ENCODE measurements around the gene PKM. TPM values are rescaled to one million over a fixed set of nuclear protein-coding genes. Genes with fewer than 3 reads are reported as not detected.

PKM gene
- total RNA-seq, 1 donor from 2014 or later, result 1,163 TPM

GRCh38 chr15:72231833-72232478 lies 966 bp upstream of the PKM start:
- Histone ChIP-seq H3K36me3 (no peaks in the 10 kb centered on the region), H3K27me3 (peaks cover 58% of the 10 kb centered on the region), H2AFZ (replicated peaks) (no peak overlapping the region), H3K79me2 (ENCODE audit: low read depth) (peaks cover 39% of the 10 kb centered on the region), H3K4me1 (peaks cover 32% of the 10 kb centered on the region), H3K27ac (no peak overlapping the region), H3K4me2 (peak overlapping the region; percentile 98), H3F3A (ENCODE audit: low read depth) (peaks cover 41% of the 10 kb centered on the region), H4K20me1 (ENCODE audit: low read depth) (peaks cover 41% of the 10 kb centered on the region), H3K4me3 (peak overlapping the region; percentile 95), H3K9me3 (ENCODE audit: low read depth) (no peaks in the 10 kb centered on the region), H3K9ac (no peak overlapping the region)
- Mint-ChIP-seq H3K36me3 (peaks cover 5% of the 10 kb centered on the region), H3K27ac (peak overlapping the region; percentile 91), H3K4me1 (peaks cover 39% of the 10 kb centered on the region), H3K4me3 (peak overlapping the region; percentile 96), H3K27me3 (ENCODE audit: insufficient read depth, low read depth) (peaks cover 5% of the 10 kb centered on the region), H3K9me3 (no peaks in the 10 kb centered on the region)
- DNase-seq (ENCODE audit: low spot score), result peak; percentile 41
- TF ChIP-seq CTCF (IDR thresholded peaks at IDR 0.05) (no peak), EZH2phosphoT487 (IDR thresholded peaks at IDR 0.05) (no peak), EZH2 (IDR thresholded peaks at IDR 0.05) (no peak)

GRCh38 chr15:72230197-72231065 lies 559 bp downstream of the PKM start:
- Histone ChIP-seq H3K27ac (peak overlapping the region; percentile 71), H3K27me3 (peaks cover 43% of the 10 kb centered on the region), H4K20me1 (ENCODE audit: low read depth) (peaks cover 55% of the 10 kb centered on the region), H3K9ac (peak overlapping the region; percentile 73), H3K36me3 (no peaks in the 10 kb centered on the region), H2AFZ (replicated peaks) (no peak overlapping the region), H3F3A (ENCODE audit: low read depth) (peaks cover 43% of the 10 kb centered on the region), H3K4me1 (peaks cover 42% of the 10 kb centered on the region), H3K9me3 (ENCODE audit: low read depth) (no peaks in the 10 kb centered on the region), H3K4me2 (peak overlapping the region; percentile 98), H3K4me3 (peak overlapping the region; percentile 95), H3K79me2 (ENCODE audit: low read depth) (peaks cover 54% of the 10 kb centered on the region)
- Mint-ChIP-seq H3K27ac (peak overlapping the region; percentile 78), H3K27me3 (ENCODE audit: insufficient read depth, low read depth) (peaks cover 5% of the 10 kb centered on the region), H3K9me3 (no peaks in the 10 kb centered on the region), H3K4me1 (peaks cover 50% of the 10 kb centered on the region), H3K36me3 (peaks cover 11% of the 10 kb centered on the region), H3K4me3 (peak overlapping the region; percentile 96)
- DNase-seq (ENCODE audit: low spot score), result peak; percentile 91
- TF ChIP-seq EZH2 (IDR thresholded peaks at IDR 0.05) (peak; percentile 46), EZH2phosphoT487 (IDR thresholded peaks at IDR 0.05) (no peak), CTCF (IDR thresholded peaks at IDR 0.05) (peak; percentile 16)

- Histone ChIP-seq H3K4me1 (peaks cover 42% of the 10 kb centered on the region), H3K36me3 (no peaks in the 10 kb centered on the region), H3K27ac (no peak overlapping the region), H3K4me2 (peak overlapping the region; percentile 98), H3K79me2 (ENCODE audit: low read depth) (peaks cover 60% of the 10 kb centered on the region), H3K27me3 (peaks cover 37% of the 10 kb centered on the region), H3K4me3 (peak overlapping the region; percentile 95), H4K20me1 (ENCODE audit: low read depth) (peaks cover 61% of the 10 kb centered on the region), H2AFZ (replicated peaks) (no peak overlapping the region), H3K9ac (peak overlapping the region; percentile 73), H3K9me3 (ENCODE audit: low read depth) (no peaks in the 10 kb centered on the region), H3F3A (ENCODE audit: low read depth) (peaks cover 43% of the 10 kb centered on the region)
- no peaks in the 10 kb centered on the region for H3K9me3 Mint-ChIP-seq
- H3K27ac Mint-ChIP-seq, result no peak overlapping the region
- peaks cover 53% of the 10 kb centered on the region for H3K4me1 Mint-ChIP-seq
- H3K27me3 Mint-ChIP-seq (ENCODE audit: insufficient read depth, low read depth), result peaks cover 5% of the 10 kb centered on the region
- H3K4me3 Mint-ChIP-seq, result peak overlapping the region; percentile 98
- DNase-seq (ENCODE audit: low spot score), result no peak
- TF ChIP-seq EZH2phosphoT487 (IDR thresholded peaks at IDR 0.05) (no peak), EZH2 (IDR thresholded peaks at IDR 0.05) (no peak), CTCF (IDR thresholded peaks at IDR 0.05) (no peak)
- H3K36me3 Mint-ChIP-seq, result peaks cover 11% of the 10 kb centered on the region
Observed at GRCh38 chr15:72229947-72230196, 1.1 kb downstream of the PKM start.
